Fibroblast of lung (primary cell): ENCODE measurements around the gene ZW10. TPM values are rescaled to one million over a fixed set of nuclear protein-coding genes. Genes with fewer than 3 reads are reported as not detected.

Source experiments
- DNase-seq, 2 donors: peaks; one replicate each; pipeline versions ENCODE4 v3.0.0 to v3.0.0-alpha.2; 2010; ENCODE audit warnings: low read depth in 2 of 2
- H2AFZ ChIP-seq: 2 replicates; pipeline ENCODE4 v1.5.1; 2012; ENCODE audit warnings: low read length, control low read depth, inconsistent platforms
- H3K27ac ChIP-seq: 2 replicates; pipeline ENCODE4 v1.5.1; 2011; ENCODE audit warnings: low read length, control low read depth; ENCODE audit not compliant: insufficient read depth
- H3K27me3 ChIP-seq: 2 replicates; pipeline ENCODE4 v1.5.1; 2011; ENCODE audit warnings: mild to moderate bottlenecking, low read length; ENCODE audit not compliant: control insufficient read depth, insufficient read depth
- H3K36me3 ChIP-seq: 2 replicates; pipeline ENCODE4 v1.5.1; 2011; ENCODE audit warnings: low read length; ENCODE audit not compliant: control insufficient read depth, insufficient read depth
- H3K4me1 ChIP-seq: 2 replicates; pipeline ENCODE4 v1.5.1; 2011; ENCODE audit warnings: low read length; ENCODE audit not compliant: control insufficient read depth, insufficient read depth; ENCODE audit errors: extremely low read depth
- H3K4me2 ChIP-seq: 2 replicates; pipeline ENCODE4 v1.5.1; 2011; ENCODE audit warnings: low read length, control low read depth; ENCODE audit not compliant: insufficient read depth; ENCODE audit errors: extremely low read depth
- H3K4me3 ChIP-seq, 4 experiments: fragments of 200-600 bp in 1 of 4; sonication (generic) in 1 of 4; replicated peaks in 1 of 4; 2 replicates each; pipeline ENCODE4 v1.5.1; 2011 to 2016; ENCODE audit warnings: low read length in 4 of 4, low read depth in 3 of 4, mild to moderate bottlenecking in 3 of 4, control low read depth in 2 of 4, inconsistent platforms in 1 of 4, mixed read lengths in 1 of 4; ENCODE audit not compliant: insufficient read depth in 1 of 4; ENCODE audit errors: control extremely low read depth in 1 of 4
- H3K79me2 ChIP-seq: 2 replicates; pipeline ENCODE4 v1.5.1; 2012; ENCODE audit warnings: mild to moderate bottlenecking, low read length, inconsistent platforms; ENCODE audit not compliant: control insufficient read depth, insufficient read depth
- H3K9ac ChIP-seq: 2 replicates; pipeline ENCODE4 v1.5.1; 2011; ENCODE audit warnings: mild to moderate bottlenecking, low read length, control low read depth; ENCODE audit not compliant: insufficient read depth
- H3K9me3 ChIP-seq: 2 replicates; pipeline ENCODE4 v1.5.1; 2012; ENCODE audit warnings: low read depth, low read length; ENCODE audit not compliant: control insufficient read depth, insufficient read depth
- H4K20me1 ChIP-seq: 2 replicates; pipeline ENCODE4 v1.5.1; 2011; ENCODE audit warnings: low read length; ENCODE audit not compliant: control insufficient read depth, insufficient read depth; ENCODE audit errors: extremely low read depth
- CTCF ChIP-seq, 2 donors: IDR thresholded peaks in 1 of 2; conservative IDR thresholded peaks in 1 of 2; 1 replicate in 1 of 2; 2 replicates in 1 of 2; pipeline ENCODE4 v1.5.1; 2011 to 2012; ENCODE audit warnings: low read length in 2 of 2, control low read depth in 1 of 2, inconsistent platforms in 1 of 2, low read depth in 1 of 2, mild to moderate bottlenecking in 1 of 2
- EZH2 ChIP-seq: IDR thresholded peaks from 2 replicates; pipeline ENCODE4 v1.5.1; 2012; ENCODE audit warnings: low read length, control low read depth, mild to moderate bottlenecking; ENCODE audit errors: missing control alignments
- polyA plus RNA-seq, 2 donors: library from polyadenylated mRNA; depleted of rRNA in 1 of 2; stranded (reverse) in 1 of 2; unstranded in 1 of 2; fragments of >200 nt; gene quantifications; 2 replicates each; pipeline ENCODE4 v1.2.1, GENCODE V29; 2011 to 2012; ENCODE audit warnings: missing spikeins in 1 of 2
- total RNA-seq: library from RNA; depleted of rRNA; stranded (reverse); fragments of >200 nt; gene quantifications from 2 replicates; pipeline ENCODE4 v1.2.1, GENCODE V29; 2014

ZW10 gene
- total and polyA plus RNA-seq, 2 donors (not counting 1 experiment from before 2014, with no cell fraction given) = 13.5 to 15.4 TPM

GRCh38 chr11:113724778-113725177 is 48.7 kb downstream of the ZW10 start:
- Histone ChIP-seq H3K79me2 (no peaks in the 10 kb centered on the region), H3K4me3 (no peak overlapping the region), H3K9me3 (no peaks in the 10 kb centered on the region), H3K4me1 (no peaks in the 10 kb centered on the region), H2AFZ (no peak overlapping the region), H3K27ac (no peak overlapping the region), H3K9ac (no peak overlapping the region), H3K36me3 (no peaks in the 10 kb centered on the region), H3K4me2 (no peak overlapping the region), H4K20me1 (no peaks in the 10 kb centered on the region), H3K27me3 (no peaks in the 10 kb centered on the region)
- TF ChIP-seq CTCF (conservative IDR thresholded peaks at IDR 0.05 in 1 of 2, IDR thresholded peaks at IDR 0.05 in 1 of 2; ENCODE audit: low read depth in 1 of 2, low read length in 2 of 2) (no peak), EZH2 (no peak)
- DNase-seq = no peak

- H3K4me1 ChIP-seq = no peaks in the 10 kb centered on the region
- no peak overlapping the region for H3K4me3 ChIP-seq
- H4K20me1 ChIP-seq = no peaks in the 10 kb centered on the region
- H3K27ac ChIP-seq = no peak overlapping the region
- H2AFZ ChIP-seq = no peak overlapping the region
- DNase-seq = no peak
- TF ChIP-seq EZH2 = no peak
- no peak for TF ChIP-seq CTCF (conservative IDR thresholded peaks at IDR 0.05 in 1 of 2, IDR thresholded peaks at IDR 0.05 in 1 of 2; ENCODE audit: low read depth in 1 of 2, low read length in 2 of 2)
- H3K79me2 ChIP-seq = no peaks in the 10 kb centered on the region
- no peaks in the 10 kb centered on the region for H3K9me3 ChIP-seq
- H3K27me3 ChIP-seq = no peaks in the 10 kb centered on the region
- no peak overlapping the region for H3K9ac ChIP-seq
- H3K36me3 ChIP-seq = no peaks in the 10 kb centered on the region
- H3K4me2 ChIP-seq = no peak overlapping the region
These were observed 49.7 kb downstream of the ZW10 start for GRCh38 chr11:113723787-113724186.

GRCh38 chr11:113722934-113723333 is 50.6 kb downstream of the ZW10 start:
- no peak overlapping the region for H3K4me2 ChIP-seq
- no peak overlapping the region for H3K4me3 ChIP-seq
- no peak for DNase-seq
- H3K9me3 ChIP-seq = no peaks in the 10 kb centered on the region
- H3K79me2 ChIP-seq = no peaks in the 10 kb centered on the region
- H3K9ac ChIP-seq = no peak overlapping the region
- no peaks in the 10 kb centered on the region for H3K4me1 ChIP-seq
- no peak overlapping the region for H3K27ac ChIP-seq
- H3K27me3 ChIP-seq = no peaks in the 10 kb centered on the region
- H3K36me3 ChIP-seq = no peaks in the 10 kb centered on the region
- H4K20me1 ChIP-seq = no peaks in the 10 kb centered on the region
- no peak overlapping the region for H2AFZ ChIP-seq
- no peak for TF ChIP-seq CTCF (conservative IDR thresholded peaks at IDR 0.05 in 1 of 2, IDR thresholded peaks at IDR 0.05 in 1 of 2; ENCODE audit: low read depth in 1 of 2, low read length in 2 of 2)
- TF ChIP-seq EZH2 = no peak
